WTC11 (cell line): Measurements from ENCODE around the gene SEMA6D. TPM values are rescaled to one million over a fixed set of nuclear protein-coding genes. Genes with fewer than 3 reads are reported as not detected.

ENCODE experiments used
- ATAC-seq: fragments of 200-7000 bp; cut with Tn5 transposase; 2 replicates; pipeline ENCODE4 v1.10.0; 2021; ENCODE audit warnings: mild to moderate bottlenecking, moderate library complexity
- CTCF ChIA-PET: fragments of 300-600 bp; sonication (Branson Sonifier 250); formaldehyde crosslinking; loops from one replicate; lab custom pipeline; 2021; ENCODE audit warnings: antibody characterized with exemption; lab: Charles Lee
- POLR2A ChIA-PET: fragments of 350-600 bp; sonication (Branson Sonifier 250); formaldehyde crosslinking; loops from one replicate; lab custom pipeline; 2021; ENCODE audit warnings: antibody characterized with exemption; lab: Charles Lee
- DNase-seq: peaks from one replicate; pipeline ENCODE4 v3.0.0; 2021; ENCODE audit warnings: low spot score
- H3K27ac Mint-ChIP-seq: 2 replicates; pipeline ENCODE4 v1.8.0; 2021; ENCODE audit warnings: mixed read lengths
- H3K27me3 Mint-ChIP-seq: 2 replicates; pipeline ENCODE4 v1.8.0; 2021; ENCODE audit warnings: low read depth, mild to moderate bottlenecking, moderate library complexity, mixed read lengths
- H3K36me3 Mint-ChIP-seq: 2 replicates; pipeline ENCODE4 v1.8.0; 2021; ENCODE audit warnings: mixed read lengths
- H3K4me1 Mint-ChIP-seq: 2 replicates; pipeline ENCODE4 v1.8.0; 2022; ENCODE audit warnings: mixed read lengths
- H3K4me3 Mint-ChIP-seq: 2 replicates; pipeline ENCODE4 v1.8.0; 2021; ENCODE audit warnings: mild to moderate bottlenecking, moderate library complexity, mixed read lengths
- H3K9me3 Mint-ChIP-seq: 2 replicates; pipeline ENCODE4 v1.8.0; 2021; ENCODE audit warnings: mixed read lengths
- CREB1 ChIP-seq: sonication (generic); formaldehyde crosslinking; IDR thresholded peaks from 2 replicates; pipeline ENCODE4 v1.8.0; 2023; ENCODE audit warnings: mild to moderate bottlenecking, missing genetic modification reagents
- CREM ChIP-seq: sonication (generic); formaldehyde crosslinking; IDR thresholded peaks from 2 replicates; pipeline ENCODE4 v1.8.1; 2022; ENCODE audit warnings: mild to moderate bottlenecking, missing genetic modification reagents, moderate library complexity
- ETV6 ChIP-seq: sonication (generic); formaldehyde crosslinking; IDR thresholded peaks from 2 replicates; pipeline ENCODE4 v1.8.1; 2022; ENCODE audit warnings: mild to moderate bottlenecking, missing genetic modification reagents
- GTF2I ChIP-seq: fragments of 250-450 bp; sonication (Bioruptor Pico); conservative IDR thresholded peaks from 2 replicates; pipeline ENCODE4 v1.4.0; 2021; ENCODE audit warnings: mild to moderate bottlenecking
- JAZF1 ChIP-seq: fragments of 250-450 bp; sonication (Bioruptor Pico); IDR thresholded peaks from 2 replicates; pipeline ENCODE4 v1.9.0; 2021; ENCODE audit warnings: moderate library complexity, mild to moderate bottlenecking, inconsistent platforms
- MYBL2 ChIP-seq: sonication (generic); formaldehyde crosslinking; IDR thresholded peaks from 2 replicates; pipeline ENCODE4 v1.8.1; 2023; ENCODE audit warnings: mild to moderate bottlenecking, moderate library complexity, missing genetic modification reagents
- NFATC4 ChIP-seq: fragments of 250-450 bp; sonication (Bioruptor Pico); IDR thresholded peaks from 2 replicates; pipeline ENCODE4 v1.9.0; 2021; ENCODE audit warnings: mild to moderate bottlenecking
- NFE2L1 ChIP-seq: sonication (generic); formaldehyde crosslinking; IDR thresholded peaks from 2 replicates; pipeline ENCODE4 v1.8.1; 2023; ENCODE audit warnings: missing genetic modification reagents
- NR2C2 ChIP-seq: sonication (generic); formaldehyde crosslinking; IDR thresholded peaks from 2 replicates; pipeline ENCODE4 v1.8.0; 2022; ENCODE audit warnings: mild to moderate bottlenecking, missing genetic modification reagents
- OVOL2 ChIP-seq: fragments of 250-450 bp; sonication (Bioruptor Pico); IDR thresholded peaks from 2 replicates; pipeline ENCODE4 v1.9.0; 2021; ENCODE audit warnings: mild to moderate bottlenecking, borderline replicate concordance
- PRRX2 ChIP-seq: fragments of 250-450 bp; sonication (Bioruptor Pico); IDR thresholded peaks from 2 replicates; pipeline ENCODE4 v1.8.0; 2021; ENCODE audit warnings: mild to moderate bottlenecking
- SMAD3 ChIP-seq: sonication (generic); formaldehyde crosslinking; IDR thresholded peaks from 2 replicates; pipeline ENCODE4 v1.8.0; 2022; ENCODE audit warnings: missing genetic modification reagents, mild to moderate bottlenecking, borderline replicate concordance
- SOX15 ChIP-seq: fragments of 250-450 bp; sonication (Bioruptor Pico); IDR thresholded peaks from 2 replicates; pipeline ENCODE4 v1.9.0; 2021; ENCODE audit warnings: mild to moderate bottlenecking
- TEAD1 ChIP-seq: sonication (generic); formaldehyde crosslinking; IDR thresholded peaks from 2 replicates; pipeline ENCODE4 v1.8.0; 2022; ENCODE audit warnings: mild to moderate bottlenecking, missing genetic modification reagents
- ZNF121 ChIP-seq: sonication (generic); formaldehyde crosslinking; IDR thresholded peaks from 2 replicates; pipeline ENCODE4 v1.8.0; 2023; ENCODE audit warnings: missing genetic modification reagents
- ZNF416 ChIP-seq: fragments of 250-450 bp; sonication (Bioruptor Pico); IDR thresholded peaks from 2 replicates; pipeline ENCODE4 v1.9.0; 2021; ENCODE audit warnings: mild to moderate bottlenecking, inconsistent platforms
- ZNF423 ChIP-seq: fragments of 250-450 bp; sonication (Bioruptor Pico); IDR thresholded peaks from 2 replicates; pipeline ENCODE4 v2.1.2; 2022; ENCODE audit warnings: mild to moderate bottlenecking, moderate library complexity
- total RNA-seq: library from RNA; stranded (reverse); gene quantifications from 3 replicates; pipeline ENCODE4 v1.2.3, GENCODE V29; 2021
- TF ChIP-seq, protein P1 (sequence below): sonication (generic); formaldehyde crosslinking; IDR thresholded peaks from 2 replicates; pipeline ENCODE4 v1.8.1; 2023; ENCODE audit warnings: mild to moderate bottlenecking, moderate library complexity, missing genetic modification reagents
- TF ChIP-seq, protein P2 (sequence below): sonication (generic); formaldehyde crosslinking; IDR thresholded peaks from 2 replicates; pipeline ENCODE4 v1.8.0; 2022; ENCODE audit warnings: mild to moderate bottlenecking, missing genetic modification reagents
- TF ChIP-seq, protein P3 (sequence below): sonication (generic); formaldehyde crosslinking; IDR thresholded peaks from 2 replicates; pipeline ENCODE4 v1.8.1; 2022; ENCODE audit warnings: low read depth, missing genetic modification reagents, borderline replicate concordance
- TF ChIP-seq, protein P4 (sequence below): fragments of 250-450 bp; sonication (Bioruptor Pico); IDR thresholded peaks from 2 replicates; pipeline ENCODE4 v1.9.0; 2021; ENCODE audit warnings: mild to moderate bottlenecking
- TF ChIP-seq, protein P5 (sequence below): sonication (generic); formaldehyde crosslinking; conservative IDR thresholded peaks from 2 replicates; pipeline ENCODE4 v1.8.1; 2022; ENCODE audit warnings: mild to moderate bottlenecking, missing genetic modification reagents
- TF ChIP-seq, protein P6 (sequence below): sonication (generic); formaldehyde crosslinking; IDR thresholded peaks from 2 replicates; pipeline ENCODE4 v1.8.1; 2022; ENCODE audit warnings: mild to moderate bottlenecking, missing genetic modification reagents, moderate library complexity, borderline replicate concordance
- TF ChIP-seq, protein P7 (sequence below): sonication (generic); formaldehyde crosslinking; IDR thresholded peaks from 2 replicates; pipeline ENCODE4 v1.8.0; 2023; ENCODE audit warnings: mild to moderate bottlenecking, missing genetic modification reagents

SEMA6D gene
- total RNA-seq, 1 experiment from 2014 or later = 2.6 TPM

DNA sequence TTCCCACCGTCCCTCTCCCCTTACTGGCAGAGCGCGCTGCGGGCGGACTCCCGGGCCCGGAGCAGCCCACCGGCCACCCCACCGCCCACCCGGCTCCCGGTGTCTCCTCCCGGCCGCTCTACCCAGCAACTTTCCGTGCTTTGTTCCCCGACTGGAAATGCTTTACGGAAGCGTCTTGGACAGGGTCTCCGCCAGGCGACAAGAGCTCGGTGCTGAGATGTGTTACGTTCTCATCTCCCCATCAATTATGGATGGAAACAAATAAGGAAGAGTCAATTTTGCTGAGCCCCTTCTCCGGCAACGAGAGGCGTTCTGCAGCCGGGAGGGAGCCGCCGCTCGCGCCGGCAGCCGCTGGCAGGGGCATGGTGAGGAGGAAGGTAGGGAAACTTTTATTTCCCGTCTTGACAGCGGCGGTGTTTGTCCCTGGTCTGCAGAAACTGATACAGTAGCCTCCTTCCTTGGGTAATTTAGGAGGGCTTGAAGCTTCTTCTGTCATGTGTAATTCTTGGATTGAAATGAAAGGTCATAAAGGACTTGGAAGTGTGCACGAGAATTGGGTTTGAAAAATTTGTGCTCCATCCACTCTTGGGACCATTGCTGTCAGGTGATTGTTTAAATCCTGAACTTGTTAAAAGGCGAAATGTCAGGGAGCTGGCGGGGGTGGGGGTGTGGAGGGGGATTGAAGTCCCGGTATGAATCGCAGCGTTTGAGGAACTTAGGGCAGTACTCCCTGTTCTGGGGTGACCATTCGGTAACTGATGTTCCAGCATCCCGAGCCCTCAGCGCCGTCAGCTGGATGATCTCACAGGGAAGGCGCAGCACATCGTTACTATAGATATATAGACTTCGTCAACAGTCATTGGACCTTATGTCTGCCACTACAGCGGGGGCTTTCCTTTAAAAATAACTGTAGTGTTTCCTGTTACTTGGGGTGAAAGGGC, 1.5 kb downstream of the SEMA6D start (continued):
- TF ChIP-seq, protein P1, sequence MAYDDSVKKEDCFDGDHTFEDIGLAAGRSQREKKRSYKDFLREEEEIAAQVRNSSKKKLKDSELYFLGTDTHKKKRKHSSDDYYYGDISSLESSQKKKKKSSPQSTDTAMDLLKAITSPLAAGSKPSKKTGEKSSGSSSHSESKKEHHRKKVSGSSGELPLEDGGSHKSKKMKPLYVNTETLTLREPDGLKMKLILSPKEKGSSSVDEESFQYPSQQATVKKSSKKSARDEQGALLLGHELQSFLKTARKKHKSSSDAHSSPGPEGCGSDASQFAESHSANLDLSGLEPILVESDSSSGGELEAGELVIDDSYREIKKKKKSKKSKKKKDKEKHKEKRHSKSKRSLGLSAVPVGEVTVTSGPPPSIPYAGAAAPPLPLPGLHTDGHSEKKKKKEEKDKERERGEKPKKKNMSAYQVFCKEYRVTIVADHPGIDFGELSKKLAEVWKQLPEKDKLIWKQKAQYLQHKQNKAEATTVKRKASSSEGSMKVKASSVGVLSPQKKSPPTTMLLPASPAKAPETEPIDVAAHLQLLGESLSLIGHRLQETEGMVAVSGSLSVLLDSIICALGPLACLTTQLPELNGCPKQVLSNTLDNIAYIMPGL (CRISPR knock-in tag) = no peak
- TF ChIP-seq TEAD1 (CRISPR knock-in tag) (no peak), MYBL2 (CRISPR knock-in tag) (no peak), CREB1 (CRISPR knock-in tag) (no peak), SMAD3 (CRISPR knock-in tag) (no peak), NR2C2 (no peak)
- TF ChIP-seq, protein P2, sequence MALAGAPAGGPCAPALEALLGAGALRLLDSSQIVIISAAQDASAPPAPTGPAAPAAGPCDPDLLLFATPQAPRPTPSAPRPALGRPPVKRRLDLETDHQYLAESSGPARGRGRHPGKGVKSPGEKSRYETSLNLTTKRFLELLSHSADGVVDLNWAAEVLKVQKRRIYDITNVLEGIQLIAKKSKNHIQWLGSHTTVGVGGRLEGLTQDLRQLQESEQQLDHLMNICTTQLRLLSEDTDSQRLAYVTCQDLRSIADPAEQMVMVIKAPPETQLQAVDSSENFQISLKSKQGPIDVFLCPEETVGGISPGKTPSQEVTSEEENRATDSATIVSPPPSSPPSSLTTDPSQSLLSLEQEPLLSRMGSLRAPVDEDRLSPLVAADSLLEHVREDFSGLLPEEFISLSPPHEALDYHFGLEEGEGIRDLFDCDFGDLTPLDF (CRISPR knock-in tag) = no peak

DNA sequence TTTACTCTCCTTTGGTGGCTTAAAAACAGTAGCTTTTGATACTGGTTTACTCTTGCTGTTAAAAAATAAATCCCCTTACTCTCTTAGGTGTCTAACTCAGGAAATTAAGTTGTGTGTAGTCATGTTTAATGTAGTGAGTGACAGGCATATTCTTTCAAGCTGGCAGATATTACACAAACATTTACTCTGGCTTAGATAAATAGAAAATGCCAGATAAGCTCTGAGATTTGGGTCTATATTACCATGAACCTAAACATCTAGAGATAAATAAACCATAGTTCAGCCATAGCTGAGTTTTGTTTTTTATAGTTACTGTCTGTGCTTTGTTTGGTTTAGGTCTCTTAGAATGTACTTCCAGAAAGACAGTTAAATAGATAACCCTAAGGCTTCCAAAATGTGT, 2.4 kb downstream of the SEMA6D start:
- POLR2A ChIA-PET = no interaction called here
- CTCF ChIA-PET = no interaction called here
- H3K27me3 Mint-ChIP-seq = peaks cover 53% of the 10 kb centered on the region

DNA sequence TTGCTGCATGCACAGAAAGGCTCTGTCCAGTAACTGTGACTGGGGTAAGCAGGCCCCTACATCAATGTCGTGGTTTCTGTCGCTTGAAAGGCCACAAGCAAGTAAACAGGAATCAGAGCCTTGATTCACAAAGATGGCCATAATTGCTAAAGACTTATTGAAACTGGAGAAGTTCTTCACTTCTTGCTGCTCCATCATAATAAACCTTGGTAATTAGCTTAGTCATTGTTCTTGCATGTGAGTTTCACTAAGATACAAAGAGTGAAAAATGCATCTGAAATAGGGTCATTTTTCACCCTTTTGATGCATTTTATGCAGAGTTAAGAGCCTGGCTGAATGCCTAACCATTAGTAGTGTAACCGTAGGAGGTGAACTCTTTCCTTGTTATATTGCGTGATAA, 3.2 kb downstream of the SEMA6D start:
- H3K4me1 Mint-ChIP-seq = peaks cover 44% of the 10 kb centered on the region
- H3K4me3 Mint-ChIP-seq = no peak overlapping the region; the same call in 1 of the 2 replicates
- H3K27me3 Mint-ChIP-seq = peaks cover 46% of the 10 kb centered on the region
- H3K9me3 Mint-ChIP-seq = no peaks in the 10 kb centered on the region
- CTCF ChIA-PET = interaction anchor here (1.2 kb wide), 1 partner anchor 268 kb away, joined by 3 read pairs; no protein-coding TSS in a partner anchor
- H3K36me3 Mint-ChIP-seq = no peaks in the 10 kb centered on the region
- POLR2A ChIA-PET = no interaction called here
- H3K27ac Mint-ChIP-seq = no peak overlapping the region
- no peak for ATAC-seq
- no peak for DNase-seq
- TF ChIP-seq, protein P3, sequence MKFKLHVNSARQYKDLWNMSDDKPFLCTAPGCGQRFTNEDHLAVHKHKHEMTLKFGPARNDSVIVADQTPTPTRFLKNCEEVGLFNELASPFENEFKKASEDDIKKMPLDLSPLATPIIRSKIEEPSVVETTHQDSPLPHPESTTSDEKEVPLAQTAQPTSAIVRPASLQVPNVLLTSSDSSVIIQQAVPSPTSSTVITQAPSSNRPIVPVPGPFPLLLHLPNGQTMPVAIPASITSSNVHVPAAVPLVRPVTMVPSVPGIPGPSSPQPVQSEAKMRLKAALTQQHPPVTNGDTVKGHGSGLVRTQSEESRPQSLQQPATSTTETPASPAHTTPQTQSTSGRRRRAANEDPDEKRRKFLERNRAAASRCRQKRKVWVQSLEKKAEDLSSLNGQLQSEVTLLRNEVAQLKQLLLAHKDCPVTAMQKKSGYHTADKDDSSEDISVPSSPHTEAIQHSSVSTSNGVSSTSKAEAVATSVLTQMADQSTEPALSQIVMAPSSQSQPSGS (CRISPR knock-in tag) = no peak
- TF ChIP-seq SOX15 (CRISPR knock-in tag) (no peak), NFATC4 (CRISPR knock-in tag) (no peak), JAZF1 (CRISPR knock-in tag) (no peak), ZNF416 (no peak), ZNF423 (CRISPR knock-in tag) (no peak), OVOL2 (CRISPR knock-in tag) (no peak)
- TF ChIP-seq, protein P4, sequence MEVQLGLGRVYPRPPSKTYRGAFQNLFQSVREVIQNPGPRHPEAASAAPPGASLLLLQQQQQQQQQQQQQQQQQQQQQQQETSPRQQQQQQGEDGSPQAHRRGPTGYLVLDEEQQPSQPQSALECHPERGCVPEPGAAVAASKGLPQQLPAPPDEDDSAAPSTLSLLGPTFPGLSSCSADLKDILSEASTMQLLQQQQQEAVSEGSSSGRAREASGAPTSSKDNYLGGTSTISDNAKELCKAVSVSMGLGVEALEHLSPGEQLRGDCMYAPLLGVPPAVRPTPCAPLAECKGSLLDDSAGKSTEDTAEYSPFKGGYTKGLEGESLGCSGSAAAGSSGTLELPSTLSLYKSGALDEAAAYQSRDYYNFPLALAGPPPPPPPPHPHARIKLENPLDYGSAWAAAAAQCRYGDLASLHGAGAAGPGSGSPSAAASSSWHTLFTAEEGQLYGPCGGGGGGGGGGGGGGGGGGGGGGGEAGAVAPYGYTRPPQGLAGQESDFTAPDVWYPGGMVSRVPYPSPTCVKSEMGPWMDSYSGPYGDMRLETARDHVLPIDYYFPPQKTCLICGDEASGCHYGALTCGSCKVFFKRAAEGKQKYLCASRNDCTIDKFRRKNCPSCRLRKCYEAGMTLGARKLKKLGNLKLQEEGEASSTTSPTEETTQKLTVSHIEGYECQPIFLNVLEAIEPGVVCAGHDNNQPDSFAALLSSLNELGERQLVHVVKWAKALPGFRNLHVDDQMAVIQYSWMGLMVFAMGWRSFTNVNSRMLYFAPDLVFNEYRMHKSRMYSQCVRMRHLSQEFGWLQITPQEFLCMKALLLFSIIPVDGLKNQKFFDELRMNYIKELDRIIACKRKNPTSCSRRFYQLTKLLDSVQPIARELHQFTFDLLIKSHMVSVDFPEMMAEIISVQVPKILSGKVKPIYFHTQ (CRISPR knock-in tag) = no peak
- TF ChIP-seq, protein P5, sequence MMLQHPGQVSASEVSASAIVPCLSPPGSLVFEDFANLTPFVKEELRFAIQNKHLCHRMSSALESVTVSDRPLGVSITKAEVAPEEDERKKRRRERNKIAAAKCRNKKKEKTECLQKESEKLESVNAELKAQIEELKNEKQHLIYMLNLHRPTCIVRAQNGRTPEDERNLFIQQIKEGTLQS = no peak
- TF ChIP-seq, protein P6, sequence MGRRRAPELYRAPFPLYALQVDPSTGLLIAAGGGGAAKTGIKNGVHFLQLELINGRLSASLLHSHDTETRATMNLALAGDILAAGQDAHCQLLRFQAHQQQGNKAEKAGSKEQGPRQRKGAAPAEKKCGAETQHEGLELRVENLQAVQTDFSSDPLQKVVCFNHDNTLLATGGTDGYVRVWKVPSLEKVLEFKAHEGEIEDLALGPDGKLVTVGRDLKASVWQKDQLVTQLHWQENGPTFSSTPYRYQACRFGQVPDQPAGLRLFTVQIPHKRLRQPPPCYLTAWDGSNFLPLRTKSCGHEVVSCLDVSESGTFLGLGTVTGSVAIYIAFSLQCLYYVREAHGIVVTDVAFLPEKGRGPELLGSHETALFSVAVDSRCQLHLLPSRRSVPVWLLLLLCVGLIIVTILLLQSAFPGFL (CRISPR knock-in tag) = no peak

More for the DNA sequence above, 2.4 kb downstream of the SEMA6D start:
- H3K4me3 Mint-ChIP-seq = peak overlapping the region; percentile 92
- H3K9me3 Mint-ChIP-seq = no peaks in the 10 kb centered on the region
- no peaks in the 10 kb centered on the region for H3K36me3 Mint-ChIP-seq
- DNase-seq = no peak
- ATAC-seq = no peak
- H3K4me1 Mint-ChIP-seq = peaks cover 51% of the 10 kb centered on the region
- H3K27ac Mint-ChIP-seq = no peak overlapping the region
- TF ChIP-seq JAZF1 (CRISPR knock-in tag) = no peak
- no peak for TF ChIP-seq NFE2L1 (CRISPR knock-in tag)
- TF ChIP-seq, protein P7, sequence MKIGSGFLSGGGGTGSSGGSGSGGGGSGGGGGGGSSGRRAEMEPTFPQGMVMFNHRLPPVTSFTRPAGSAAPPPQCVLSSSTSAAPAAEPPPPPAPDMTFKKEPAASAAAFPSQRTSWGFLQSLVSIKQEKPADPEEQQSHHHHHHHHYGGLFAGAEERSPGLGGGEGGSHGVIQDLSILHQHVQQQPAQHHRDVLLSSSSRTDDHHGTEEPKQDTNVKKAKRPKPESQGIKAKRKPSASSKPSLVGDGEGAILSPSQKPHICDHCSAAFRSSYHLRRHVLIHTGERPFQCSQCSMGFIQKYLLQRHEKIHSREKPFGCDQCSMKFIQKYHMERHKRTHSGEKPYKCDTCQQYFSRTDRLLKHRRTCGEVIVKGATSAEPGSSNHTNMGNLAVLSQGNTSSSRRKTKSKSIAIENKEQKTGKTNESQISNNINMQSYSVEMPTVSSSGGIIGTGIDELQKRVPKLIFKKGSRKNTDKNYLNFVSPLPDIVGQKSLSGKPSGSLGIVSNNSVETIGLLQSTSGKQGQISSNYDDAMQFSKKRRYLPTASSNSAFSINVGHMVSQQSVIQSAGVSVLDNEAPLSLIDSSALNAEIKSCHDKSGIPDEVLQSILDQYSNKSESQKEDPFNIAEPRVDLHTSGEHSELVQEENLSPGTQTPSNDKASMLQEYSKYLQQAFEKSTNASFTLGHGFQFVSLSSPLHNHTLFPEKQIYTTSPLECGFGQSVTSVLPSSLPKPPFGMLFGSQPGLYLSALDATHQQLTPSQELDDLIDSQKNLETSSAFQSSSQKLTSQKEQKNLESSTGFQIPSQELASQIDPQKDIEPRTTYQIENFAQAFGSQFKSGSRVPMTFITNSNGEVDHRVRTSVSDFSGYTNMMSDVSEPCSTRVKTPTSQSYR = no peak
- TF ChIP-seq ETV6 (CRISPR knock-in tag) = no peak
- no peak for TF ChIP-seq ZNF121
- no peak for TF ChIP-seq GTF2I (CRISPR knock-in tag)
- TF ChIP-seq CREM (CRISPR knock-in tag) = no peak
- TF ChIP-seq PRRX2 = no peak
- TF ChIP-seq, all 79 proteins: peak for 0
